Transverse colon (tissue), 4 donors: ENCODE data around the gene PDE4B.

Source experiments
- CTCF ChIP-seq, 5 experiments: fragments of 200-600 bp in 3 of 5; fragments of 450-650 bp in 2 of 5; sonication (generic) in 3 of 5; IDR thresholded peaks; 1 replicate in 2 of 5; 2 replicates in 3 of 5; pipeline ENCODE4 v1.5.1; 2016 to 2017; ENCODE audit warnings: antibody characterized with exemption in 5 of 5, inconsistent platforms in 3 of 5, mild to moderate bottlenecking in 2 of 5, moderate library complexity in 1 of 5
- POLR2AphosphoS5 ChIP-seq, 3 donors: sonication (generic); formaldehyde crosslinking; IDR thresholded peaks; one replicate each; pipeline ENCODE4 v1.6.1; 2016; ENCODE audit warnings: antibody characterized with exemption in 3 of 3

- TF ChIP-seq CTCF (IDR thresholded peaks at IDR 0.05) (no peak), POLR2AphosphoS5 (IDR thresholded peaks at IDR 0.05) (no peak)
These were observed 384.8 kb downstream of the PDE4B start for GRCh38 chr1:66177510-66177909.
